ENCODE measurements around the gene APP. TPM values are rescaled to one million over a fixed set of nuclear protein-coding genes. Genes with fewer than 3 reads are reported as not detected.

The APP gene
- total RNA-seq, 1 experiment from 2014 or later, result 266 TPM

DNA sequence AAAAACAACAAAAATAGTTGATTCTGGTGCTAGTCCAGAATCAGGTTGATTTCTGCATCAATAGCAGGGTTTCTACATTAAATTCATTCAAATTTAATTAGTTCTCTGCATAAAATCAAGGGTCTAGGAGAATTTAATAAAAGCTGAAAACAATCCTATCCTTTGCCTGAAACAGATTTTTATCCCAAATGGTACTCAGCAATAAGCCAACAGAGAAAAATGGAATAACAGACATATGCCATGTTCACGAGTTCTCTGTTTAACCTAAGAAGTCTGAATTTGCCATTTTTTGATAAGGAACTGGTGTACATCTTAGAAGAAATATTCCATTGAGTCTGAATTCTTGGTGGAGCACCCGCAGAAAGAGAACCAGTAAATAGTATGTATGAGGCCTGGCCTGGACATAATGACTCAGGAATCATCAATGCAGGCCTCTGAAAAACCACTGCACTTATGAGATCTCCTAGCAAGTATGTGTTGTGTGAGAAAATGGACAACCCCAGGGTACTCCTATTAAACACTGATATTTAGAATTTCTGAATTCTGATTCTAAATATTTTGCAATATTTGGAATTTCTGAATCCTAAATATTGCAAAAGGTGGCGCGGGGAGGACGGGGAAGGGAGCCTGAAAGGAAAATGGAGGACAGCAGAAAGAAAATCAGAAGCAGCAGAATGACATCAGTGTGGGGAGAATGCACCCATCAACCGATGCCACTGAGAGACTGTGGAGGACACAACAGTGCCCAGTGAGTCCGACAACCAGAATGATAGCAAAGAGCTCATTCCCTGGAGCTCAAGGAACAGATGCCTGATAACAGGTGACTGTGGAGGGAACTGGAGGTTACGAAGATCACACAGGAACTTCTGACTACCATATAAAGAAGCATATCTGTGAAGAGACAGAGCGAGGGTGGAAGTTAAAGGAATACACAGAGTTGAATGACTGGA is 97.6 kb downstream of the APP start:
- TF ChIP-seq EZH2phosphoT487 (IDR thresholded peaks at IDR 0.05; ENCODE audit: borderline replicate concordance, low read length), result no peak
- no peak for TF ChIP-seq EZH2 (IDR thresholded peaks at IDR 0.05; ENCODE audit: low read length, unreplicated experiment)
- TF ChIP-seq, protein P1, sequence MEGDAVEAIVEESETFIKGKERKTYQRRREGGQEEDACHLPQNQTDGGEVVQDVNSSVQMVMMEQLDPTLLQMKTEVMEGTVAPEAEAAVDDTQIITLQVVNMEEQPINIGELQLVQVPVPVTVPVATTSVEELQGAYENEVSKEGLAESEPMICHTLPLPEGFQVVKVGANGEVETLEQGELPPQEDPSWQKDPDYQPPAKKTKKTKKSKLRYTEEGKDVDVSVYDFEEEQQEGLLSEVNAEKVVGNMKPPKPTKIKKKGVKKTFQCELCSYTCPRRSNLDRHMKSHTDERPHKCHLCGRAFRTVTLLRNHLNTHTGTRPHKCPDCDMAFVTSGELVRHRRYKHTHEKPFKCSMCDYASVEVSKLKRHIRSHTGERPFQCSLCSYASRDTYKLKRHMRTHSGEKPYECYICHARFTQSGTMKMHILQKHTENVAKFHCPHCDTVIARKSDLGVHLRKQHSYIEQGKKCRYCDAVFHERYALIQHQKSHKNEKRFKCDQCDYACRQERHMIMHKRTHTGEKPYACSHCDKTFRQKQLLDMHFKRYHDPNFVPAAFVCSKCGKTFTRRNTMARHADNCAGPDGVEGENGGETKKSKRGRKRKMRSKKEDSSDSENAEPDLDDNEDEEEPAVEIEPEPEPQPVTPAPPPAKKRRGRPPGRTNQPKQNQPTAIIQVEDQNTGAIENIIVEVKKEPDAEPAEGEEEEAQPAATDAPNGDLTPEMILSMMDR (conservative IDR thresholded peaks at IDR 0.05; ENCODE audit: low read depth, low read length), result no peak
- Histone ChIP-seq H3K27ac (ENCODE audit: low read length) (no peak overlapping the region), H3K36me3 (ENCODE audit: low read depth, low read length) (no peaks in the 10 kb centered on the region), H3K4me1 (ENCODE audit: insufficient read depth, low read length) (peaks cover 29% of the 10 kb centered on the region), H3F3A (ENCODE audit: low read length, unreplicated experiment) (no peaks in the 10 kb centered on the region), H3K27me3 (ENCODE audit: low read length) (no peaks in the 10 kb centered on the region), H3K4me3 (ENCODE audit: low read length) (no peak overlapping the region), H4K20me1 (ENCODE audit: low read length) (peaks cover 18% of the 10 kb centered on the region; the same call in 1 of the 2 replicates), H3K9me2 (replicated peaks; ENCODE audit: low read length) (no peaks in the 10 kb centered on the region), H2AFZ (ENCODE audit: low read length) (no peak overlapping the region), H3K4me2 (ENCODE audit: low read length) (no peak overlapping the region), H3K9ac (ENCODE audit: low read length) (no peak overlapping the region), H3K79me2 (ENCODE audit: low read length) (peaks cover 93% of the 10 kb centered on the region), H3K9me3 (ENCODE audit: low read length) (no peaks in the 10 kb centered on the region)
- intact Hi-C loops (cut with micrococcal nuclease), result no loop called here
- no TSS peak for BruUV-seq (replicated peaks)
- DNase-seq (no peak), ATAC-seq (peak; percentile 12; the same call in 1 of the 2 replicates)
- POLR2A ChIA-PET (ENCODE audit: unreplicated experiment), result no interaction called here
- CTCF ChIA-PET, result no interaction called here

- peak overlapping the region; percentile 68 for H3K27ac ChIP-seq (ENCODE audit: low read length)
- H3F3A ChIP-seq (ENCODE audit: low read length, unreplicated experiment), result no peaks in the 10 kb centered on the region
- no peaks in the 10 kb centered on the region for H3K9me3 ChIP-seq (ENCODE audit: low read length)
- H2AFZ ChIP-seq (ENCODE audit: low read length), result no peak overlapping the region
- TF ChIP-seq, protein P1 (conservative IDR thresholded peaks at IDR 0.05; ENCODE audit: low read depth, low read length), result no peak
- TF ChIP-seq EZH2 (IDR thresholded peaks at IDR 0.05; ENCODE audit: low read length, unreplicated experiment) (no peak), EZH2phosphoT487 (IDR thresholded peaks at IDR 0.05; ENCODE audit: borderline replicate concordance, low read length) (no peak)
- no TSS peak for BruUV-seq (replicated peaks)
- H3K36me3 ChIP-seq (ENCODE audit: low read depth, low read length), result no peaks in the 10 kb centered on the region
- H3K4me2 ChIP-seq (ENCODE audit: low read length), result peak overlapping the region; percentile 72
- DNase-seq (peak; percentile 49), ATAC-seq (peak; percentile 66)
- H3K79me2 ChIP-seq (ENCODE audit: low read length), result peaks cover 93% of the 10 kb centered on the region
- H3K9ac ChIP-seq (ENCODE audit: low read length), result peak overlapping the region; percentile 20
- no peaks in the 10 kb centered on the region for H3K9me2 ChIP-seq (replicated peaks; ENCODE audit: low read length)
- ChIA-PET POLR2A (ENCODE audit: unreplicated experiment) (interaction anchor here (0.6 kb wide), 1 partner anchor 57 kb away, joined by 3 read pairs; no protein-coding TSS in a partner anchor), CTCF (interaction anchor here (0.5 kb wide), 1 partner anchor 34 kb away, joined by 3 read pairs; no protein-coding TSS in a partner anchor)
- H3K27me3 ChIP-seq (ENCODE audit: low read length), result no peaks in the 10 kb centered on the region
- H4K20me1 ChIP-seq (ENCODE audit: low read length), result peaks cover 27% of the 10 kb centered on the region; the same call in 1 of the 2 replicates
- peak overlapping the region; percentile 37; the same call in 1 of the 2 replicates for H3K4me3 ChIP-seq (ENCODE audit: low read length)
- intact Hi-C loops (cut with micrococcal nuclease), result no loop called here
- peaks cover 29% of the 10 kb centered on the region for H3K4me1 ChIP-seq (ENCODE audit: insufficient read depth, low read length)
Measured at GRCh38 chr21:26070822-26071425, 99.6 kb downstream of the APP start.

Data from PC-3 (cell line).